Sigmoid colon (tissue), 7 donors: ENCODE data around the gene ITM2B. TPM values are rescaled to one million over a fixed set of nuclear protein-coding genes. Genes with fewer than 3 reads are reported as not detected.

ENCODE experiments used
- DNase-seq: peaks from one replicate; pipeline ENCODE4 v3.0.0-alpha.2; 2019
- H3K27ac ChIP-seq, 4 donors: fragments of 200-600 bp; sonication (generic); one replicate each; pipeline ENCODE4 v1.5.1; 2016 to 2019; ENCODE audit warnings: mild to moderate bottlenecking in 1 of 4
- H3K27me3 ChIP-seq, 3 donors: fragments of 200-600 bp; sonication (generic); one replicate each; pipeline ENCODE4 v1.5.1; 2019; ENCODE audit warnings: mild to moderate bottlenecking in 1 of 3
- H3K36me3 ChIP-seq, 4 donors: fragments of 200-600 bp; sonication (generic); one replicate each; pipeline ENCODE4 v1.5.1; 2016 to 2019
- H3K4me1 ChIP-seq, 4 donors: fragments of 200-600 bp; sonication (generic); one replicate each; pipeline ENCODE4 v1.5.1; 2017 to 2019
- H3K4me3 ChIP-seq, 4 donors: fragments of 200-600 bp; sonication (generic); one replicate each; pipeline ENCODE4 v1.5.1; 2017 to 2019; ENCODE audit warnings: mild to moderate bottlenecking in 2 of 4, moderate library complexity in 1 of 4
- H3K9me3 ChIP-seq, 4 donors: fragments of 200-600 bp in 3 of 4; sonication (generic) in 3 of 4; one replicate each; pipeline versions ENCODE4 v1.5.1 to v1.6.1; 2013 to 2019
- EP300 ChIP-seq, 4 donors: sonication (generic); formaldehyde crosslinking; IDR thresholded peaks; one replicate each; pipeline ENCODE4 v1.6.1; 2017; ENCODE audit warnings: antibody characterized with exemption in 4 of 4
- POLR2A ChIP-seq, 2 donors: fragments of 450-650 bp; IDR thresholded peaks; one replicate each; pipeline ENCODE4 v1.6.1; 2016; ENCODE audit warnings: antibody characterized with exemption in 2 of 2, mild to moderate bottlenecking in 2 of 2, moderate library complexity in 2 of 2
- POLR2AphosphoS5 ChIP-seq, 4 donors: sonication (generic); formaldehyde crosslinking; IDR thresholded peaks; one replicate each; pipeline ENCODE4 v1.6.1; 2017; ENCODE audit warnings: antibody characterized with exemption in 4 of 4
- WGBS, 2 donors: extraction: QIAGEN DNeasy Blood & Tissue Kit; methylation state at CpG; one replicate each; pipeline ENCODE4 v1.1.7; 2013; 5-methylcytosine and 5-hydroxymethylcytosine counted together
- intact Hi-C: fragments of 100-400 bp; cut with DNase I; formaldehyde crosslinking; loops from one replicate; pipeline ENCODE4 v1.15.1; 2023
- polyA plus RNA-seq, 3 donors: library from polyadenylated mRNA; stranded (reverse); fragments of 200-250 nt; gene quantifications; one replicate each; pipeline ENCODE4 v1.2.3, GENCODE V29; 2013
- total RNA-seq, 4 donors: library from RNA; depleted of rRNA; stranded (reverse); fragments of >200 nt; gene quantifications; one replicate each; pipeline ENCODE4 v1.1.0, GENCODE V29; 2016
- TF ChIP-seq, protein P1 (sequence below), 4 experiments: fragments of 450-650 bp in 3 of 4; fragments of 200-600 bp in 1 of 4; IDR thresholded peaks; one replicate each; pipeline ENCODE4 v1.5.1; 2016 to 2019; ENCODE audit warnings: antibody characterized with exemption in 4 of 4, mild to moderate bottlenecking in 3 of 4, moderate library complexity in 2 of 4
- donor health status: healthy with polysubstance abuse.
- donor health status: Bipolar disorder and iron deficiency.
- donor health status: healthy.

ITM2B gene
- total and polyA plus RNA-seq, 7 donors: 147 to 478 (median 285) TPM

GRCh38 chr13:48315969-48316650 is 83.1 kb downstream of the ITM2B start:
- Histone ChIP-seq H3K4me1 (peaks cover 0 to 4% (median 0%) of the 10 kb centered on the region in 4 donors), H3K4me3 (no peak overlapping the region), H3K36me3 (peaks cover 0 to 4% (median 0%) of the 10 kb centered on the region in 4 donors), H3K27ac (no peak overlapping the region), H3K9me3 (no peaks in the 10 kb centered on the region), H3K27me3 (no peaks in the 10 kb centered on the region)
- no peak for DNase-seq
- intact Hi-C loops: no loop called here
- 93 to 94% methylated on average over 17 of the region's 17 CpGs for WGBS, 2 donors
- TF ChIP-seq POLR2AphosphoS5 (IDR thresholded peaks at IDR 0.05) (no peak), POLR2A (IDR thresholded peaks at IDR 0.05) (no peak), EP300 (IDR thresholded peaks at IDR 0.05) (no peak)
- TF ChIP-seq, protein P1, sequence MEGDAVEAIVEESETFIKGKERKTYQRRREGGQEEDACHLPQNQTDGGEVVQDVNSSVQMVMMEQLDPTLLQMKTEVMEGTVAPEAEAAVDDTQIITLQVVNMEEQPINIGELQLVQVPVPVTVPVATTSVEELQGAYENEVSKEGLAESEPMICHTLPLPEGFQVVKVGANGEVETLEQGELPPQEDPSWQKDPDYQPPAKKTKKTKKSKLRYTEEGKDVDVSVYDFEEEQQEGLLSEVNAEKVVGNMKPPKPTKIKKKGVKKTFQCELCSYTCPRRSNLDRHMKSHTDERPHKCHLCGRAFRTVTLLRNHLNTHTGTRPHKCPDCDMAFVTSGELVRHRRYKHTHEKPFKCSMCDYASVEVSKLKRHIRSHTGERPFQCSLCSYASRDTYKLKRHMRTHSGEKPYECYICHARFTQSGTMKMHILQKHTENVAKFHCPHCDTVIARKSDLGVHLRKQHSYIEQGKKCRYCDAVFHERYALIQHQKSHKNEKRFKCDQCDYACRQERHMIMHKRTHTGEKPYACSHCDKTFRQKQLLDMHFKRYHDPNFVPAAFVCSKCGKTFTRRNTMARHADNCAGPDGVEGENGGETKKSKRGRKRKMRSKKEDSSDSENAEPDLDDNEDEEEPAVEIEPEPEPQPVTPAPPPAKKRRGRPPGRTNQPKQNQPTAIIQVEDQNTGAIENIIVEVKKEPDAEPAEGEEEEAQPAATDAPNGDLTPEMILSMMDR (IDR thresholded peaks at IDR 0.05): no peak

DNA sequence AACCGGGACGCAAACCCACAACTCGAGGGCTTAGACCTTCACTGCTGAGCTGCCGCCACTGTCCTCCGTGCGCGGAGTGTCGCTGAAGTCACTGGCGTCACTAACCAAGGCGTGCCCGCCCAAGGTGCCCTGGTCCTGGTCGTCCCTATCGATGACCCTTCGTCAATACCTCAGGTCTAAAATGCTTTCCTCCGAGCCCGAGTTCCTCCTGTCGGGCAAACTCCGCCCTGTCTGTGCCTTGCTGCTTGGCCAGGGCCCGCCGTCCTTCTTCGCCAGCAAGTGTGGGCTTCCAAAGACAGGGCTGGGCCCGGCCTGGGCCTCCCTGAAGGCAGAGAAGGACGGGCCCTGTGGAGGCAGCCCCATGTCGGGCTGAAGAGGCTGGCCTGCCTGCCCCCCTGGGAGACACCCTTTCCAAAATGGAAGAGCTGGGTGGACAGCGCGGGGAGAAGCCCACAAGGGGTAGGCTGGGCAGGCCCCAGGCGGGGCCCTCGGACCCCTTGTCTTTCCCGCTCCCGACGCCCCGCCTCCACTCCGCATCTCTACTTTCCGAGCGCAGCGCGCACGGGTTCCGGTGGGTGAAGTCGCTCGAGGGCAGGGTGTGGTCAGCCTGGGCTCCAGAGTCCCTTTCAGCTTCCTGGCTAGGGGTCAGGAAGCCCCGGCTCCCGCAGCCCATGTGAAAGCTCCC is 84.0 kb downstream of the ITM2B start:
- Histone ChIP-seq H3K27me3 (no peaks in the 10 kb centered on the region), H3K36me3 (peaks cover 0 to under 1% (median 0%) of the 10 kb centered on the region in 4 donors), H3K4me1 (peaks cover 0 to 4% (median 0%) of the 10 kb centered on the region in 4 donors), H3K4me3 (peak overlapping the region in 1 of 4 donors; percentile 35), H3K27ac (no peak overlapping the region), H3K9me3 (peaks cover 0 to under 1% (median 0%) of the 10 kb centered on the region in 4 donors)
- DNase-seq: no peak
- intact Hi-C loops: no loop called here
- WGBS, 2 donors: 95 to 96% methylated on average over 43 of the region's 43 CpGs
- no peak for TF ChIP-seq POLR2AphosphoS5 (IDR thresholded peaks at IDR 0.05)
- no peak for TF ChIP-seq POLR2A (IDR thresholded peaks at IDR 0.05)
- TF ChIP-seq EP300 (IDR thresholded peaks at IDR 0.05): no peak
- TF ChIP-seq, protein P1 (IDR thresholded peaks at IDR 0.05): no peak

GRCh38 chr13:48317511-48318376 is 84.7 kb downstream of the ITM2B start:
- intact Hi-C loops: no loop called here
- Histone ChIP-seq H3K4me3 (peak overlapping the region in 3 of 4 donors; percentile 31 to 36 (median 35)), H3K36me3 (no peaks in the 10 kb centered on the region), H3K4me1 (peaks cover 0 to 4% (median 0%) of the 10 kb centered on the region in 4 donors), H3K27ac (peak overlapping the region in 1 of 4 donors; percentile 13), H3K27me3 (no peaks in the 10 kb centered on the region), H3K9me3 (peaks cover 0 to 5% (median 0%) of the 10 kb centered on the region in 4 donors)
- TF ChIP-seq POLR2AphosphoS5 (IDR thresholded peaks at IDR 0.05): no peak
- TF ChIP-seq EP300 (IDR thresholded peaks at IDR 0.05): no peak
- TF ChIP-seq, protein P1 (IDR thresholded peaks at IDR 0.05): no peak
- TF ChIP-seq POLR2A (IDR thresholded peaks at IDR 0.05): no peak
- WGBS, 2 donors: 82 to 93% methylated on average over 41 of the region's 41 CpGs
- peak; percentile 66 for DNase-seq

DNA sequence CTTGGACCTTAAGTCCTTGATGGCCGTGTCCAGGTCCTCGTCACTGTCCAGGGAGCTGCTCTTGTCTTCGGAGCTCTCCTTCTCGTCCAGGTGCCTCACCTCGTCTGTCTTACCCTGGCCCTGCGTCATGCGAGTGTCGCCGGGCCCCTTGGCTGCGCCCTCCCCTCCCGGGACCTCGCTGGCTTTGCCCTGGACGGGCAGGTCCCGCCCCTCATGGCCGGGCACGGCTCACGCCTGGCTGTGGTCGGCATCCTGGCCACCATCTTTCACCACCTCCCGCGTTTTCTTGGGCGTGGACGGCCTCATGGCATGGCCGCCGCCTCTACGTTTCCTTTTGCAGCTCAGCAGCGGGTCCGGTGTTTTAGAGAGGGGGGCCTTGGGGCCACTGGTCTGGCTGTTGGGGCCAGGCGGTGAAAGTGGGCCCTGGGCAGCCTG is 85.4 kb downstream of the ITM2B start:
- Histone ChIP-seq H3K9me3 (peaks cover 0 to 5% (median 0%) of the 10 kb centered on the region in 4 donors), H3K36me3 (no peaks in the 10 kb centered on the region), H3K4me3 (peak overlapping the region in 3 of 4 donors; percentile 31 to 36 (median 35)), H3K27ac (peak overlapping the region in 1 of 4 donors; percentile 13), H3K27me3 (no peaks in the 10 kb centered on the region), H3K4me1 (peaks cover 0 to 4% (median 0%) of the 10 kb centered on the region in 4 donors)
- TF ChIP-seq POLR2AphosphoS5 (IDR thresholded peaks at IDR 0.05) (no peak), POLR2A (IDR thresholded peaks at IDR 0.05) (no peak), EP300 (IDR thresholded peaks at IDR 0.05) (no peak)
- TF ChIP-seq, protein P1 (IDR thresholded peaks at IDR 0.05): no peak
- intact Hi-C loops: no loop called here
- DNase-seq: no peak
- 70 to 82% methylated on average over 28 of the region's 28 CpGs for WGBS, 2 donors
